GM21526 (cell line): ENCODE results near the gene CLIC4.
"Not testable (repeated sequence)": the region's sequence is repeated elsewhere in the genome, so short reads cannot be mapped to it uniquely, and the experiment has no call there.

Experiments used
- ATAC-seq: cut with Tn5 transposase; IDR thresholded peaks from one replicate; pipeline ENCODE4 v1.9.1; 2021; ENCODE audit warnings: moderate library complexity; ENCODE audit not compliant: unreplicated experiment, low FRiP score

CLIC4 gene

DNA sequence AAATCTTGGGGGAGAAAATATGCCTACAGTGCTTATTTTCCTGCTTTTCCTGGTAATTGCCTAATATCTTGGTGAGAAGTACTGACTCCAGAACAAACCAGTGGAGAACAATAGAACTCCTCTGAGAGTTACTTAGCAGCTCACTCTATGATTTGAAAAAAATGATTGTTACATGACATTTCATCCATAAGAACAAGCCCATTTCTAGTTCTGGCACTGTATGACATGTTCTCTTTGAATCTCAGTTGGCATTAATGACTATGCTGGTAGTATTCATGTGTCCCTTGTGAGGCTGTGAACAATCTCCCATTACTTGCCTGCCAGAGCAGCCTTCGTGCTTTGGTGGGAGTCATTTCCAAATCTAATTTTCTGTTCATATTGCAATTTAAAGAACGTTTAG is 58.0 kb downstream of the CLIC4 start:
- no peak for ATAC-seq

DNA sequence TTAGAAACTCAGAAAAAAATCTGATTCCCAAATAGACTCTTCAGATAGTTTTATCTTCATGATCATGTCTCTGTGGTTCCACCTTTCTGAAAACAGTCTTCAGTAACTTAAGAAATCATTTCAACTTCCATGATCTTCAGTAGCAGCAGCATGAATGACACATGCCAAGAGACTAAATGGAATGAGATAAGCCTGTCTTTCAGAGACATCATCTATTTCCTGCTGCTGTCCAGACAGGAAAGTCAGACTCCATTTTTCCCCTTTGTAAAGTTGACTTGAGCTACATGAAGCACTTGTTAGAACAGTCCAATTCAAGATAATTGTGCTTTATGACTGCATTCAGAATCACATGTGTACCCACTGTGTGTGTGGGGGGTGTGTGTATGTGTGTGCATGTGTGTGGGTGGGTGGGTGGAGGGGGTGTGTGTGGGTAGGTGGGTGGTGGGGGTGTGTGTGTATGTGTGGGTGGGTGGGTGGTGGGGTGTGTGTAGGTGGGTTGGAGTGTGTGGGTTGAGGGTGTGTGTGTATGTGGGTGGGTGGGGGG is 58.8 kb downstream of the CLIC4 start:
- no peak for ATAC-seq

DNA sequence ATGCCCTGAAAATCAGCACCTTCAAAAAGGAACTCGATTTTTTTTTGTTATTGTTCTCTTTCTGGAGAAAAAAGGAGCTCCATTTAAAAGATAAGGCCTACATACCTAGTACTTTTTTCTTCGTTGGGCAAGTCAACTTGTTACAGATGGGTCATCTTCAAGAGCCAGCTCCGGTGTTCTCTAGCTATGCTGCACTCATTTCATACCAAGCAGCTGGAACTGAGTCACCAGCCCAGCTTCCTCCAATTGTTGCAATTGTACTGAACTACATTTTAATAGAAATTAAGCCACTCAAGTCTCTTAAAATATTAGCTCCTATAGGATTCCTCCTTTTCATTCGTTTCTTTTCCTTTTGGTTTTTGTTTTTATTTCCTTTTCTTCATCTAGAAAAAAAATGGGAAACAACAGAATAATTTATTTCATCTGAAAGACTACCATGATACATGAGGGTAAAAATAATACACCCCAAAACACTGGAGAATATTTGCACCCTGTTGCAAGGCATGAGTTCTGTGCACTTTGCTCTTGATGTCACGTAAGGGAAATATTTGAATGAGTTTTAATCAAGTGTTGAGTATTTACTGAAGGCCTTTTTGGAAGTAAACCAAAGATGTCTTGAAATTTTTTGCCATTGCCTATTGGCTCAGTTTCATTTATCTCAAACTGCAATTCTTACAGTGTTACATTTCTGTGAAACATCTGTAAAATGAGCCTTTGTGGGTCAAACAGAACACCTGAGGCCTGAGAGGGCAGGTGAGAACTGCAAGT is 60.5 kb downstream of the CLIC4 start:
- no peak for ATAC-seq

DNA sequence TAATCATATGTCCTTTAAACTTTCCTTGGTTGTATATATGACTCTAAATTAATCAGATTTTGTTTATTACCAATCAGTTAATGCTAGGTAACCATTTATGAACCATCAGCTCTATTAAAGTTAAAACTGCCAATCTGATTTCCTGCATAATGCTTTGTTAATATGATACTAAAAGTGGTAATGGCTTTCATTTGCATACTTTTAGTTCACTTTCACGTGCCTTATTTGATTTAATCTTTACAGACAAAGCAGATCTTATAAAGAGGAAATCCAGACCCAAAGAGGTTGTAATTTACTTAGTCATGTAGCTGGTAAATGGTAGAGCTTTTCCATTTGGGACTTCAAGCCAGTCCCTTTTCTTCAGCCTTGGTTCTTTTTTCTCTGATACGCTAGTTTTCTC is 61.3 kb downstream of the CLIC4 start:
- ATAC-seq = no peak

DNA sequence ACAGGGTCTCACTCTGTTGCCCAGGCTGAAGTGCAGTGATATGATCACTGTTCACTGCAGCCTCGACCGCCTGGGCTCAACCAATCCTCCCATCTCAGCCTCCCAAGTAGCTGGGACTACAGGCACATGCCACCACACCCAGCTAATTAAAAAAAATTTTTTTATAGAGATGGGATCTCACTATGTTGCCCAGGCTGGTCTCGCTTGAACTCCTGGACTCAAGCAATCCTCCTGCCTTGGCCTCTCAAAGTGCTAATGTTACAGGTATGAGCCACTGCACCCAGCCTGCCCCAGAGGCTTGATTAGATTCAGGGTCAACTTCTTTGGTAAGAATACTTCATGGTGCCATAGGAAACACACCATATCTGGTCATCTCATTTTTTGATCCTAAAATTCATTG is 66.2 kb downstream of the CLIC4 start:
- not testable (repeated sequence) for ATAC-seq

DNA sequence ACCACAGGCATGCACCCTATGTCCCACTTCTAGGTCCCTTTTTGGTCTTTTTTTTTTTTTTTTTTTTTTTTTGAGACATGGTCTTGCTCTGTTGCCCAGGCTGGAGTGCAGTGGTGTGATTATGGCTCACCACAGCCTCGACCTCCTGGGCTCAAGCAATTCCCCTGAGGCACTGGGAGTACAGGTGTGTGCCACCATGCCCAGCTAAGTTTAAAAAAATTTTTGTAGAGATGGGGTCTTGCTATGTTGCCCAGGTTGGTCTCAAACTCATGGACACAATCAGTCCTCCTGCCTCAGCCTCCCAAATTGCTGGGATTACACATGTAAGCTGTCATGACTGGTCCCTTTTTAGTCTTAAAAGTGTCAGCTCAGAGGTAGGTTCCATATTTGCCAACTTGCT is 75.0 kb downstream of the CLIC4 start:
- not testable (repeated sequence) for ATAC-seq

DNA sequence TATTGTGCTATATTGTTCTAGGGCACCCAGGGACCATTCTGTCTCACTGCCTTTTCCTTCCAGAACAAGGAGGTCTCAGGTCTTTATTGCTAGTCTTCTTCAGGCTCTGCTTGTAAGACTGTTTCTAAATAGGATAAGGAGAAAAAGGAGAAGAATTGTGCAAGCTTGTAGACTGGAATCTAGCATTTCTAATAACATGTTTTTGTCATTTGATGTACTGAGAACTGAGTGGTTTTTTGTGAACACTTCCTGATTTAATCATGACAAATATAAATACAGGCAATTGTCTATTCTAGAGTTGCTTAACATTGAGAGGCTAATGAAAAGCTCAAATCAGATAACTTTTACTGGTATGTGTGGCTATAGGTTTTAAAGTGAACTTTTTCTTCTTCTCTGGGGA is 77.6 kb downstream of the CLIC4 start:
- no peak for ATAC-seq

DNA sequence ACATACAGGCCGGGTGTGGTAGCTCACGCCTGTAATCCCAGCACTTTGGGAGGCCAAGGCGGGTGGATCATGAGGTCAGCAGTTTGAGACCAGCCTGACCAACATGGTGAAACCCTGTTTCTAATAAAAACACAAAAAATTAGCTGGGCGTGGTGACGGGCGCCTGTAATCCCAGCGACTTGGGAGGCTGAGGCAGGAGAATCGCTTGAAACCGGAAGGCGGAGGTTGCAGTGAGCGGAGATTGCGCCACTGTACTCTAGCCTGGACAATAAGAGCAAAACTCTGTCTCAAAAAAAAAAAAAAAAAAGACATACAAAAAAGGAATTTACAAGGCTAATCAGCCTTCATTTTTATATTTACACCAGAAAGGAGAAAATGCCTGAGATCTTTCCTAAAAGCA is 78.2 kb downstream of the CLIC4 start:
- ATAC-seq = not testable (repeated sequence)

DNA sequence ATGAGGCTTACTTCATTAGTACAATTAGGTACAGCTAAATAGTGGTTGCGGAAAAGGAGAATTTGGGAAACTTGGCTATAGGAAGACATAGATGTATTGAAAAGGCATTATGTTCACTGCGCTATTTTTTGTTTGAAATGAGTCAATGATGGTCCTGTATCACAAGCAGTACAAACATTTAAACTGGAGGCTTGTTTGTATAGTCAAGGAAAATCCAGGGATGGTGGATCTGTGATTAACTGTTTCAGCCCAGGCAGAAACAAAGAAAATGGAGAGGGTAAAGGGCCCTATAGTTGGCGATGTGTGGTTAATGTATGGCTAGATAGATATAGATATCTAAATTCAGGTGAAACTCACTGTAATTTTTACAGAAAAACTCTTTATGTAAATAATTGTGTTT is 79.9 kb downstream of the CLIC4 start:
- no peak for ATAC-seq

DNA sequence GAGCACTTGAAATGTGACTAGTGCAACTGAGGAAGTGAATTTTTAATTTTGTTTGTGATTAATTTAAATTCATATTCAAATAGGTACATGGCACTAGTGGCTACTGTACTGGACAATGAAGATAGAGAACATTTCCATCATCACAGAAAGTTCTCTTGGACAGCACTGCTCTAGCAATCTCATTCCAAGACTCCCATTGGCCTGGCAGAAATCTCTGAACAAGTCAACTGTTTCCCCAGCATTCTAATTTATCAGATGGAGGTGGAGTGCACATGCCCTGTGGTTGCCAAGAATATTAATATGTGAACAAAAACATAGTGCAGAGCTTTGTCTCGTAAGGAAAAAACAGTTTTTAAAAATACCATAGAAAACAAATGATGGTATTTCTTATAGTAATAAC is 81.3 kb downstream of the CLIC4 start:
- ATAC-seq = no peak

DNA sequence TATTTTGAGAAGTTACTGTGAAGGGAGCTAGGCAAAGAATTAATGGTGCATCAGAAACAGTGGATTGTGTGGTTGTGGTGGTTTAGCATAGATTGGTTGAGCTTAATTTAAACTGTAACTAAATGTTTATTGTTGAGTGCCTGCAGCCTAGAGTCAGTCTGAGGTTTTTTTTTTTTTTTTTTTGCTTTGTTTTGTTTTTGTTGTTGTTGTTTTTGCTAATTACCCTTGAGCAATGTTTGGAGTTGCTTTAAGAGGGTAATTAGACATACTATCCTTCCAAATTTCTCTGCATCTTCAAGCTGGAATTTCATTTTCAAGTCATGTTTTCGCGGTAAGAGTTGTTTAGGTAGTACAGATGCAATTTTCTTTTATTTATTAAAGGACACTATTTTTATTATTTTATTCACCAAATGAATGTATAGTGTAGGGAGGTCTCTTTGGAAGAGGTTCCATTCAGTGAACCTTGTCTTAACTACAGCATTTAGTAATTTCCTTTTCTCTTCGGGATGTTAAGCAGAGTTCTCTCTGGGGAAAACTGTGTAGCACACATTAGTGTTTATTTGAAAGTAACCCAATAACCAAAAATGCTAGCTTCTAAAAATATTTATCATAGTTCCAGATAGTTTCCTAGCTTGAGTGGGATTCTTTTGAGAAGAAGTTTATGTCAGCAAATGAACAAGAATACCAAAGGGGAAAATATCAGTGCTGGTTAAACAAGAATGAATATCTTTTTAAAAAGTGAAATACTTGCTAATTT is 82.3 kb downstream of the CLIC4 start:
- no peak for ATAC-seq

DNA sequence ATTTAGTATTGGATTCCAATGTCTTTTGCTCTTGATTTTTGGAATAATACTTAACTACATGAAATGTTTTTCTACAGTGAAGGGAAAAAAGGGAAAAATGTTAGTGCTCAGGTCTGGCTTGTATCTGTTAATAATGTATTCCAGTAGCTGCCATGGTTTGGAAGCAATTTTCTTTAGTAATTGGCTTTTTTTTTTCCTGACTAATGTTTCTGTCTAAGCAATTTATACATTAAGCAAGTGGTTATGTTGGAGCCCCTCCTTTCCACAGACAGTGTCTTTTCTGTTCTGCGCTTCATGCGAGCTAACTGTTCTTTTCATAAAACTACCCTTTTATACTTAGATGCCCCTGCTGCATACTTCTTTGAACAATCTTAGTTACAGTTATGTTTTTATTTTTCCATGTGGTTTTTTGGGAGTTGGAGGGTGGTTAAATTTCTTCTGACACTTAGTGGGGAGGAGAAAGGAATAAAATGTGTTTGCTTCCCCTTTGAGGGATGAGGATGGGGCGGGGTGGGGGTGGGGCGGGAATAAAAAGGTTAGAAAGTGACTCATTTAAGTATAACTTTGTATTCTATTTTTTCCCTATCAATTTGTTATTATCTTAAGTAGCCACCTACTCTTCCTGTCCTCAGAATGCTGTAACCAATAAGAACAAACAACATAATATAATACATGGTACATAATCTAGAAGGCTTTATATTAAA is 83.1 kb downstream of the CLIC4 start:
- no peak for ATAC-seq

DNA sequence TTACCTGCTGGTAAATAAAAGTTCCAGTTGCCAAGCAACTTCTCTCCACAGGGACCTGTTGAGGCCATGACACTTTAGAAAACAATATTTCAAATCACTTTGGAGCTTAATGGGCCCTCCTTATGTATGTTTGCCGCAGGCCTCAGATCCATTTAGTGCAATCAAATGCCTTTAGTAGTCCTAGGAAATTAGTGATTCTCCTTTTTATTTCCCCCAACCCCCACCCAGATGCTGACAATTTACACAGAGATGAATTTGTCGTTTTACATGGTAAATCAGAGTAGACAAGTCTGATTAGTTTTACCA is 83.6 kb downstream of the CLIC4 start:
- ATAC-seq = no peak

DNA sequence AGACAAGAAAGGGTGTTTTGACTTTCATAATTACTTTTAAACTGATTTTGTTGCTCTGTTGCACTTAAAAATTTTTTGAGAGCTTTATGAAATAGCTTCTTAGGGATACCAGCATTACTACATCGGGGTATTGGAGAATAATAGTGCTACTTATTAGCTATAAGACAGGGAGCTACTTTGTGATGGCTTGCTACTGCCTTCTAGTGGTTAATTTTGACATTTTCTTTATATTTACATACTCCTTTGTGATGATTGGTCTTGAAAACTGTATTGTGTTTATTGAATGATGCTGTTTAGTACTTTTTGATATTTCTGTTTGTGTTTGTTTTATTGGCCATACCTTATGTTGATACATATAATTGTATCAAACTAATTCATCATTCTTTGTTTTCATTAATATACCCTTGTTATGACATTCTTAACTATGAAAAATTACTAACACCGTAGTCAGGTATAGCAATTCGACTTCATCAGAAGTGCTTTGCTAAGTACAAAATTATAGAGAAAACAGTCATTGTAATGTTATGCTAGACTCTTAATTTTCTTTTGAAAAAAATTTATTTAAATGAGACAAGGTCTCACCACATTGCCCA is 85.5 kb downstream of the CLIC4 start:
- ATAC-seq = no peak

DNA sequence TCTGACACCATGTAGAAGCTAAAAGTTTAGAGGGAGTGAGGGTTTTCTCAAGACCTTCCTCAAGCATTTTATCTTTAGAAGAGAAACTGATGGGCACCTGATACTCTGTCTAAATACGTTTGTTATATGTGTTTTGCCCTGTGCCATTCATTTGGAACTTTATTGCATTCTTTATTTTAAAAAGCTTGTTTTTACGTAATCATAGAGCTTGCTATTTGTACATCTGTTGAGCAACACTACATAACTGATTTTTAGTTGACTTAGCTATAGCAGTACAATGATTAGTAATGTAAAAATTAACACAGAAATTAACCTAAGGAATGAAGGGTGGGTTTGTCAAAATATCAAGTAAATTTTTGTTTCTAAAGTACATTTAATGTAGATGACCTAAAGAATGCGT is 96.3 kb downstream of the CLIC4 start:
- ATAC-seq = no peak

DNA sequence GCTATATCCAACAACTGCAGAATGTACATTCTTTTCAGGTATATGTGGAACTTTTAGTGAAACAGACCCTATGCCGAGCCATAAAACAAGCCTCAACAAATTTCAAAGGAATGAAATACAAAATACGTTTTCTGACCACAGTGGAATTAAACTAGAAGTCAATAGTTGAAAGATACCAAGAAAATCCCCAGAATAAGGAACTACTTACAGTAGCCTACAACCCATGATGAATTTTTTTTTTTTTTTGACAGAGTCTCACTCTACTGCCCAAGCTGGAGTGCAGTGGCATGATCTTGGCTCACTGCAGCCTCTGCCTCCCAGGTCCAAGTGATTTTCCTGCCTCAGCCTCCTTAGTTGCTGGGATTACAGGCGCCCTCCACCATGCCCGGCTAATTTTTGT is 101.4 kb downstream of the CLIC4 start:
- no peak for ATAC-seq

DNA sequence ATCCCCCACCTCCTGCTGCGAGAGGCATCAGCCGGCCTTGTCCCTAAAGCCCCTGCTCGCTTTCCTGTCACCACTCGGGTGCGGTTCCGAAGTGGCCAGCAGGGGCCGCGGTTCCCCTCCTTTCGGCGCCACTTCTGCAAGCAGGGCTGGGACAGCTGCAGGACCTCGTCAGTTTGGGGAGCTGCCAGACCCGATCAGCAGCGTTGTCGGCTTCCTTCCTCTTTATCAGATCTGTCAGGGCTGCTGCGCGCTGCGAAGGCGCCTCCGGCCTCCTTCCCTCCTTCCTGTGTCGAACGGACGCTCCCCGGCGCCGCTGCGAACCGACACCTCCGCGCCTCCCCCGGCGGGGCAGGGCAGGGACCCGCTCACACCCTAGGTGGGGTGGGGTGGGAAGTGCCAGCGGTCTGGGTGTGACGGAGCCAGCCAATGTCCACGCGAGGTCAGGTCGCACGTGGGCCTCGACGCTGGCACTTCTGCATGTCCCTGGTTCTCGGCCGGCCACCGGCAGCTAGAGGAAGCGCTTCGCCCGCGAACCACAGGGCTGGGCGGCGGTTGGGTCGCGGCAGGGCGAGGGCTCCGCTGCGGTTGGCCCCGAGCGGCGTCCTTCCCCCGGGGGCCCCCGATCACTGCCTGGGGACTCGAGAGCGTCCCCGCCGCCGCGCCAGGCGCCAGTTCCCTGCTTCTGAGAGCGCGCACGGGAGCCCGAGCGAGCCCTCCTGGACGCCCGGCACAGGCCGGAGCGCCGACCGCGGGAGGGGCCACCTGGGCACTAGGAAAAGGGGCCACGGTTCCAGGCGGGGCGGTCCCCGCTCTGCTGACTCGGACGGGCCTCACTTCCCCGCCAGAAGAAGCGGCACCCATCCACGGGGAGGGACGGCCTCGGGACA is 103.0 kb downstream of the CLIC4 start:
- ATAC-seq = peak; percentile 89

DNA sequence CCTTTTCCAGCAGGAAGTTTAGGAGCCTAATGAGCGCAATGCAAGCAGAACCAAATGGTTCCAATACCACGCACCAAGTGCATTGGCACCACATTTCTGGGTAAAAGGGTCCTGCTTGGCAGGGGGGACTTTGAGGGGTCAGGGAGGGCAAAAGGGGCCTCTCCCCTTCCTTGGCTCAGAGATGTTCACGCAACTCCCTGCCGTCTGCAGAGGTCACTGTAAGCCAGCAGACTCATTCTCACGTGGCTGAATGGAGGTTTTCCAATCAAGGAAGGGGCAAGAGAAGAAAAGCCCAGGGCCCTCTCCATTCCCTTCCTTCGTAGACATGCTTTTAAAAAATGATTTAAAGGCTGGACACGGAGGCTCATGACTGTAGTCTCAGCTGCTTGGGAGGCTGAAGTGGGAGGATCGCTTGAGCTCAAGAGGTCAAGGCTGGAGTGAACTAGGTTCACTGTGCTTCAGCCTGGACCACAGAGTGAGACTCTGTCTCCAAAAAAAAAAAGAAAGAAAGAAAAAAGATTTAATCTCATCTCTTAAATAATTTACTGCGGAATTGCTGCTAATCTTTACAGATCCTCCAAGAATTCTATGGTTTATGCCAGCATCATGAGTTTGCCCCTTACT is 104.5 kb downstream of the CLIC4 start:
- no peak for ATAC-seq

DNA sequence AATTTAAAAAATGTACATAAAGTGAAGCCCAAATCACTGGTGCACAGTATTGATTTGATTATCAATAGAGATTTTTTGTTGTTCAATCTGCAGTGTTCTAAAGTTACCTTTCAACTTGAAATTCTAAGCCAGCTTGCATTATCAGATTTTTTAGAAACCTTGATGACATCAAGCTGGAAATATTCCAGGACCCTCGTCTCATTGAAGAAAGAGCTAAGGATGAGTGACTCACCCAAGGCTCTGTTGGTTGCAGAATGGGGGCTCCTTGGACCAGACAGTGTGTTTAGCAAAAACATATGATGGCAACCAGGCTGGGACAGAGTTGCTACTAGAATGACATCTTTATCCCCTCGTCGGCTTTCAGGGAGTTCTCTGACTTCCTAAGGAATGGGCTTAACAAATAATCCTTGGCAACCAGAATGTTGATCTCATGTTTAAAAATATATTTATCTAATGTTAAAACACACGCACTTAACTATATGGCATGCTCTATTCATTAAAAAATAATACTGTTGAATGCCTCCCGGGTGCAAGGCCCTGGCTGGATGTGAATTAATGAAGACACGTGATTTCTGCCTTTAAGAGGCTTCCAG is 105.2 kb downstream of the CLIC4 start:
- ATAC-seq = no peak
